Neural cell (in vitro differentiated cells): ENCODE data around the gene CANX. TPM values are rescaled to one million over a fixed set of nuclear protein-coding genes. Genes with fewer than 3 reads are reported as not detected.

Experiments
- H2AFZ ChIP-seq: fragments of 200-600, 300-800 bp; sonication (generic), shearing (Covaris generic); 2 replicates; pipeline ENCODE4 v1.6.0; 2014; ENCODE audit warnings: low read depth, mild to moderate bottlenecking, antibody characterized with exemption, low read length, moderate library complexity
- H3F3A ChIP-seq: fragments of 200-600 bp; shearing (Covaris generic); 2 replicates; pipeline ENCODE4 v1.6.1; 2016; ENCODE audit warnings: mild to moderate bottlenecking, moderate library complexity, mixed read lengths, antibody characterized with exemption, low read length; ENCODE audit not compliant: insufficient read depth, poor library complexity, severe bottlenecking
- H3K27ac ChIP-seq: fragments of 200-600, 300-800 bp; sonication (generic), shearing (Covaris generic); 2 replicates; pipeline ENCODE4 v1.5.1; 2014; ENCODE audit warnings: mild to moderate bottlenecking, low read length, moderate library complexity
- H3K27me3 ChIP-seq: fragments of 300-800, 200-600 bp; sonication (generic), shearing (Covaris generic); 2 replicates; pipeline ENCODE4 v1.6.0; 2014; ENCODE audit warnings: mild to moderate bottlenecking, low read depth, low read length, moderate library complexity; ENCODE audit not compliant: insufficient read depth
- H3K36me3 ChIP-seq: fragments of 300-800, 200-600 bp; sonication (generic), shearing (Covaris generic); 2 replicates; pipeline ENCODE4 v1.5.1; 2014; ENCODE audit warnings: mild to moderate bottlenecking, antibody characterized with exemption, low read length, moderate library complexity; ENCODE audit not compliant: insufficient read depth
- H3K4me2 ChIP-seq: fragments of 300-800, 200-600 bp; sonication (generic), shearing (Covaris generic); 2 replicates; pipeline ENCODE4 v1.6.0; 2014; ENCODE audit warnings: mild to moderate bottlenecking, low read length
- H3K4me3 ChIP-seq: fragments of 300-800, 200-600 bp; sonication (generic), shearing (Covaris generic); 2 replicates; pipeline ENCODE4 v1.5.1; 2014; ENCODE audit warnings: mild to moderate bottlenecking, low read length, moderate library complexity
- H3K79me2 ChIP-seq: fragments of 200-600 bp; shearing (Covaris generic); replicated peaks from 2 replicates; pipeline ENCODE4 v1.6.0; 2014; ENCODE audit warnings: mild to moderate bottlenecking, low read length, moderate library complexity; ENCODE audit not compliant: insufficient read depth
- H3K9ac ChIP-seq: fragments of 300-800, 200-600 bp; sonication (generic), shearing (Covaris generic); 2 replicates; pipeline ENCODE4 v1.6.1; 2016; ENCODE audit warnings: mild to moderate bottlenecking, low read length, mixed read lengths
- H3K9me2 ChIP-seq: fragments of 200-600 bp; shearing (Covaris generic); 2 replicates; pipeline ENCODE4 v1.6.1; 2016; ENCODE audit warnings: mild to moderate bottlenecking, low read length, mixed read lengths; ENCODE audit not compliant: insufficient read depth
- H3K9me3 ChIP-seq: fragments of 200-600, 300-800 bp; sonication (generic), shearing (Covaris generic); 2 replicates; pipeline ENCODE4 v1.6.1; 2016; ENCODE audit warnings: mild to moderate bottlenecking, mixed run types, low read length, moderate library complexity, mixed read lengths
- H4K20me1 ChIP-seq: fragments of 200-600 bp; shearing (Covaris generic); 2 replicates; pipeline ENCODE4 v1.6.1; 2016; ENCODE audit warnings: mild to moderate bottlenecking, mixed run types; ENCODE audit not compliant: insufficient read depth
- EP300 ChIP-seq: fragments of 450-650 bp; conservative IDR thresholded peaks from 2 replicates; pipeline ENCODE4 v1.6.1; 2014; ENCODE audit warnings: antibody characterized with exemption, mild to moderate bottlenecking, moderate library complexity; ENCODE audit not compliant: poor library complexity, severe bottlenecking
- EZH2 ChIP-seq: fragments of 200-600, 300-800 bp; shearing (Covaris generic), sonication (generic); IDR thresholded peaks from 2 replicates; pipeline ENCODE4 v1.6.1; 2014; ENCODE audit warnings: antibody characterized with exemption, low read length, borderline replicate concordance, mild to moderate bottlenecking; ENCODE audit not compliant: insufficient read depth, poor library complexity, severe bottlenecking
- MXI1 ChIP-seq: fragments of 450-650 bp; conservative IDR thresholded peaks from 2 replicates; pipeline ENCODE4 v1.6.1; 2014; ENCODE audit warnings: antibody characterized with exemption, mild to moderate bottlenecking; ENCODE audit not compliant: poor library complexity, severe bottlenecking
- POLR2AphosphoS5 ChIP-seq: IDR thresholded peaks from 2 replicates; pipeline ENCODE4 v1.6.1; 2012
- RAD21 ChIP-seq: fragments of 450-650 bp; conservative IDR thresholded peaks from 2 replicates; pipeline ENCODE4 v1.6.1; 2014; ENCODE audit warnings: antibody characterized with exemption, mild to moderate bottlenecking, moderate library complexity
- REST ChIP-seq: IDR thresholded peaks from 2 replicates; pipeline ENCODE4 v1.6.1; 2012; ENCODE audit warnings: borderline replicate concordance
- SMC3 ChIP-seq: fragments of 450-650 bp; conservative IDR thresholded peaks from 2 replicates; pipeline ENCODE4 v1.6.1; 2014; ENCODE audit warnings: antibody characterized with exemption, mild to moderate bottlenecking, moderate library complexity; ENCODE audit not compliant: poor library complexity
- TAF1 ChIP-seq: IDR thresholded peaks from 2 replicates; pipeline ENCODE4 v1.6.1; 2012; ENCODE audit warnings: low read depth
- polyA plus RNA-seq: library from polyadenylated mRNA; depleted of rRNA; stranded (reverse); fragments of >200 nt; gene quantifications from 2 replicates; pipeline ENCODE4 v1.2.3, GENCODE V29; 2014
- TF ChIP-seq, protein P1 (sequence below): fragments of 450-650 bp; IDR thresholded peaks from 2 replicates; pipeline ENCODE4 v1.5.1; 2014; ENCODE audit warnings: antibody characterized with exemption, mild to moderate bottlenecking, moderate library complexity; ENCODE audit not compliant: poor library complexity, severe bottlenecking

CANX gene
- polyA plus RNA-seq, 1 donor from 2014 or later: 232 TPM

DNA sequence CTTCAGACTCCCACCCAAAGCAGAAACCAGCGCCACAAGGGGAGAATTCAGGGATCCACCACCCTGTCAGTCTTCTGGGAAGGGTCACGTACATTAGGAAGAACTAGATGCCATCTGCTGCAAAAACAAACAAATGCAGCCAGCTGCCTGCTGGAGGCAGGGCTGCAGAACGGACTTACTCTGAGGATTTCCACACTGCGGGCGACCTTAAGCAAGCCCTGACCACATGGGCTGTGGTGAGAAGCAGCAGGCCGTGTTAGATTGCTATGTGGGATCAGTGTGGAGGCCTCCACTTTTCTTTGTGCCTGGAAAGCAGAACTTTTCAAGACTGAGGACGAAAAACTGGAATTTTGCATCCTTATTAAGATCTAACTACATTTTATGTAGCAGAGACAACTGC lies 81.6 kb downstream of the CANX start:
- TF ChIP-seq TAF1: no peak
- TF ChIP-seq POLR2AphosphoS5: no peak
- no peak for TF ChIP-seq EZH2
- TF ChIP-seq, protein P1, sequence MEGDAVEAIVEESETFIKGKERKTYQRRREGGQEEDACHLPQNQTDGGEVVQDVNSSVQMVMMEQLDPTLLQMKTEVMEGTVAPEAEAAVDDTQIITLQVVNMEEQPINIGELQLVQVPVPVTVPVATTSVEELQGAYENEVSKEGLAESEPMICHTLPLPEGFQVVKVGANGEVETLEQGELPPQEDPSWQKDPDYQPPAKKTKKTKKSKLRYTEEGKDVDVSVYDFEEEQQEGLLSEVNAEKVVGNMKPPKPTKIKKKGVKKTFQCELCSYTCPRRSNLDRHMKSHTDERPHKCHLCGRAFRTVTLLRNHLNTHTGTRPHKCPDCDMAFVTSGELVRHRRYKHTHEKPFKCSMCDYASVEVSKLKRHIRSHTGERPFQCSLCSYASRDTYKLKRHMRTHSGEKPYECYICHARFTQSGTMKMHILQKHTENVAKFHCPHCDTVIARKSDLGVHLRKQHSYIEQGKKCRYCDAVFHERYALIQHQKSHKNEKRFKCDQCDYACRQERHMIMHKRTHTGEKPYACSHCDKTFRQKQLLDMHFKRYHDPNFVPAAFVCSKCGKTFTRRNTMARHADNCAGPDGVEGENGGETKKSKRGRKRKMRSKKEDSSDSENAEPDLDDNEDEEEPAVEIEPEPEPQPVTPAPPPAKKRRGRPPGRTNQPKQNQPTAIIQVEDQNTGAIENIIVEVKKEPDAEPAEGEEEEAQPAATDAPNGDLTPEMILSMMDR: no peak
- no peak for TF ChIP-seq SMC3
- TF ChIP-seq REST: no peak
- TF ChIP-seq EP300: no peak
- TF ChIP-seq RAD21: no peak
- no peak for TF ChIP-seq MXI1
- no peaks in the 10 kb centered on the region for H3K36me3 ChIP-seq
- no peaks in the 10 kb centered on the region for H3K9me3 ChIP-seq
- H4K20me1 ChIP-seq: no peaks in the 10 kb centered on the region
- no peaks in the 10 kb centered on the region for H3K9me2 ChIP-seq
- no peak overlapping the region for H3K9ac ChIP-seq
- no peaks in the 10 kb centered on the region for H3F3A ChIP-seq
- H2AFZ ChIP-seq: no peak overlapping the region
- H3K27ac ChIP-seq: no peak overlapping the region
- H3K4me2 ChIP-seq: no peak overlapping the region
- H3K27me3 ChIP-seq: no peaks in the 10 kb centered on the region
- H3K4me3 ChIP-seq: no peak overlapping the region
- no peaks in the 10 kb centered on the region for H3K79me2 ChIP-seq

Other genes with a start within 250 kb of the CANX start
- gene RUFY1, start 148.4 kb upstream of the CANX start, polyA plus RNA-seq: 31.3 and 36.2 TPM in 2 replicates
- 982 and 1,058 TPM in 2 replicates for gene HNRNPH1, start 75.3 kb upstream of the CANX start, polyA plus RNA-seq
- 0.90 TPM in 1 of 2 replicates, not detected in the other for gene CBY3, start 17.9 kb upstream of the CANX start, polyA plus RNA-seq
- 6.8 and 8.4 TPM in 2 replicates for gene MAML1, start 33.9 kb downstream of the CANX start, polyA plus RNA-seq
- gene LTC4S, start 95.0 kb downstream of the CANX start, polyA plus RNA-seq: 5.9 TPM in 1 of 2 replicates, not detected in the other
- 70.6 and 83.7 TPM in 2 replicates for gene MGAT4B, start 107.9 kb downstream of the CANX start, polyA plus RNA-seq
- gene SQSTM1, start 121.9 kb downstream of the CANX start, polyA plus RNA-seq: 64.5 and 77.6 TPM in 2 replicates
- 121 and 155 TPM in 2 replicates for gene MRNIP, start 159.8 kb downstream of the CANX start, polyA plus RNA-seq
- gene TBC1D9B, start 208.9 kb downstream of the CANX start, polyA plus RNA-seq: 50.7 and 84.2 TPM in 2 replicates